ENCODE results near the gene STXBP1. TPM values are rescaled to one million over a fixed set of nuclear protein-coding genes. Genes with fewer than 3 reads are reported as not detected.

STXBP1 gene
- total RNA-seq, 6 donors from 2014 or later: 44.6 to 124 (median 76.1) TPM

DNA sequence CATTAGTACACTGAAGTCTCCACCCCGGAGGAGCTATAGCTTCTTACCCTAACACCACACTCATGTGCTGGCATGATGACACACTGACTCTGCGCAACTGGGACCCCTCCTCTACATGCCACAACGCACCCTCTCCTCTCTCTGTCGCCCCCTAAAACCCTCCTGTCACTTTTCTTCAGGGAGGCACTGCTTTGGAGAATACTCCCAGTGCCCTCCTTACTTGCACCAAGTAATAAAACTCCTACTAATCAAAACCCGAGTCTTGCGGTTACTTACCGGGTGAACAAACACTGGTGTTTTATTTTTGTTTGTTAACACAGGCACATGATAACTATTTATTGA is 12.6 kb upstream of the STXBP1 start:
- Histone ChIP-seq H3K4me1 (no peaks in the 10 kb centered on the region), H3K36me3 (no peaks in the 10 kb centered on the region), H3K9me3 (no peaks in the 10 kb centered on the region), H3K4me3 (no peak overlapping the region), H3K27me3 (no peaks in the 10 kb centered on the region), H3K27ac (no peak overlapping the region)
- no peak for TF ChIP-seq CTCF (IDR thresholded peaks at IDR 0.05)
- no peak for TF ChIP-seq POLR2AphosphoS5 (IDR thresholded peaks at IDR 0.05)
- TF ChIP-seq EP300 (IDR thresholded peaks at IDR 0.05): no peak
- no peak for TF ChIP-seq POLR2A (IDR thresholded peaks at IDR 0.05)
- ATAC-seq (ENCODE audit: low FRiP score in 2 of 2) (no peak), DNase-seq (no peak)
- 72 to 84% methylated on average over 7 of the region's 7 CpGs for WGBS, 2 donors

DNA sequence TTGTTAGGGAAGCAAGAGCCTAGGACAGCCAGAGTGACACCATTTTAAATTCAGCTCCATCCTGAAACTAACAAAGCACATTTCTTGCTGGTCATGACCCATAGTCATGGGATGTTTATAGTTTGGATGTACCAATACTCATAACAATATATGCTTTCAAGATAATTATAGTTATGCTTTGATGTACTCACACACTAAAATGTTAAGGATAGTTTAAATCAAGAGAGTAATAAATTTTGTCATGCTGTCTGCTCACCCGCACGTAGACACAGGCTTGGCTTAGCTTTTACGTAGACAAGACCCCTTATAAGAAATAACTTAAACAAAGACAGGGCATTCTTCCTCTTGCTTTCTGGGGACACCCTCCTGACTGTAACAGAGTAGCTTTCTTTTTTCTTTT is 8.9 kb upstream of the STXBP1 start:
- no peak overlapping the region for H3K4me3 ChIP-seq
- ATAC-seq (ENCODE audit: low FRiP score in 2 of 2): no peak
- 86% methylated on average over 3 of the region's 3 CpGs for WGBS, 2 donors
- H3K27me3 ChIP-seq: no peaks in the 10 kb centered on the region
- no peak overlapping the region for H3K27ac ChIP-seq
- DNase-seq: no peak
- peaks cover 4 to 17% (median 12%) of the 10 kb centered on the region in 4 donors for H3K4me1 ChIP-seq
- H3K9me3 ChIP-seq: no peaks in the 10 kb centered on the region
- no peak for TF ChIP-seq POLR2A (IDR thresholded peaks at IDR 0.05)
- TF ChIP-seq CTCF (IDR thresholded peaks at IDR 0.05): no peak
- TF ChIP-seq POLR2AphosphoS5 (IDR thresholded peaks at IDR 0.05): no peak
- TF ChIP-seq EP300 (IDR thresholded peaks at IDR 0.05): no peak
- no peaks in the 10 kb centered on the region for H3K36me3 ChIP-seq

- DNase-seq (no peak), ATAC-seq (ENCODE audit: low FRiP score in 2 of 2) (no peak)
- no peaks in the 10 kb centered on the region for H3K27me3 ChIP-seq
- no peak overlapping the region for H3K4me3 ChIP-seq
- H3K36me3 ChIP-seq: no peaks in the 10 kb centered on the region
- H3K4me1 ChIP-seq: peaks cover 10 to 25% (median 18%) of the 10 kb centered on the region in 4 donors
- H3K27ac ChIP-seq: no peak overlapping the region
- TF ChIP-seq POLR2A (IDR thresholded peaks at IDR 0.05) (no peak), EP300 (IDR thresholded peaks at IDR 0.05) (no peak), POLR2AphosphoS5 (IDR thresholded peaks at IDR 0.05) (no peak), CTCF (IDR thresholded peaks at IDR 0.05) (no peak)
- H3K9me3 ChIP-seq: no peaks in the 10 kb centered on the region
- 79 to 85% methylated on average over 1 of the region's 1 CpG for WGBS, 2 donors
Measured at GRCh38 chr9:127606043-127606442, 6.0 kb upstream of the STXBP1 start.

DNA sequence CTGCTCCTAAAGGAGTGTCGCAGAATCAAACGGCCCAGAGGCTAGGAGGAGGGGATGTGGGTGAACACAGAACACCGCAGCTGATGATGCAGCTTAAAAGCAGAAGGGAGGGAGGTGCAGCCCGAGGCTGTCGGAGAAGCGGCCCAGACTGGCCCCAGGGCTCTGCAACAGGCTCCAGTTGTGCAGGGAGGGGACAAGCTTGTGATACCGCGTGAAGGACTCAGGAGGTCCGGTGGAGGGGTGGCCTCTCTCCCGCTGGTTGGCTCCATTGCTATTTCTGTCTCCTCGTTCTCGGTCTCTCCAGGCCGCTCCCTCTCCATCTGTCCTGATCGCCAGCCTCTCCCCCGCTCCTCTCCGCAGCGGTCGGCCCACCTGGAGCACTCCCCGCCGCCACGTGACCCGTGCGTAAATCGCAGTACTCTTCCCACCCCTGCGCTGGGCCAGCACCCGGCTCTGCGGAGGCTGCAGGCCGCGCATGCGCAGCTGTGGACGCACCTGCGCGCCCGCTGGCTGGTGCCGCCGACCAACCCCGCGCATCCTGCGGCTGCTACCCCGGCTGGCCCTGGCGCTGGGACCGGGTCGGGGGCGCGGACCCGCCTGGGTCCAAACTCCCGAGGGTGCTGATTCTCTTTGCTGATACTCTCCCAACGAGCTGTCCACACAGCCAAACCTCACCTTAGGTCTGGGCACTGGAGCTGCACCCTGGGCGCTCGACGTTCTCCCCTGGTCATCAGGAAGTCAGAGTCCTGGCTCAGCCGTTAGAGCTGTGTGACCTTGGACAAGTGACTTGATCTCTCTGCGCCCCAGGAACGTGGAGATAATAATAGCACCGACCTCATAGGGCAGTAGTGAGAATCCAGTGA is 3.7 kb upstream of the STXBP1 start:
- DNase-seq: peak; percentile 86 to 94
- Histone ChIP-seq H3K27me3 (peaks cover 0 to 4% (median 0%) of the 10 kb centered on the region in 4 donors), H3K27ac (peak overlapping the region; percentile 41 to 78 (median 53)), H3K4me3 (peak overlapping the region; percentile 13 to 52 (median 42)), H3K4me1 (peaks cover 16 to 41% (median 25%) of the 10 kb centered on the region in 4 donors), H3K9me3 (no peaks in the 10 kb centered on the region), H3K36me3 (no peaks in the 10 kb centered on the region)
- WGBS, 2 donors: 3 to 7% methylated on average over 27 to 53 of the region's 55 CpGs
- ATAC-seq (ENCODE audit: low FRiP score in 2 of 2): peak; percentile 35 to 78
- TF ChIP-seq EP300 (IDR thresholded peaks at IDR 0.05) (no peak), POLR2A (IDR thresholded peaks at IDR 0.05) (peak in 1 of 4 donors; percentile 56), POLR2AphosphoS5 (IDR thresholded peaks at IDR 0.05) (peak in 1 of 2 donors; percentile 51), CTCF (IDR thresholded peaks at IDR 0.05) (peak in 1 of 6 experiments; percentile 10)

GRCh38 chr9:127611603-127611898 is 526 bp upstream of the STXBP1 start:
- no peak for ATAC-seq (ENCODE audit: low FRiP score in 2 of 2)
- peak overlapping the region; percentile 43 to 98 (median 73) for H3K27ac ChIP-seq

More at GRCh38 chr9:127611603-127611898, 526 bp upstream of the STXBP1 start:
- TF ChIP-seq CTCF (IDR thresholded peaks at IDR 0.05) (no peak), EP300 (IDR thresholded peaks at IDR 0.05) (no peak), POLR2AphosphoS5 (IDR thresholded peaks at IDR 0.05) (no peak)
- peak overlapping the region; percentile 50 to 96 (median 92) for H3K4me3 ChIP-seq
- 2% methylated on average over 11 of the region's 11 CpGs for WGBS, 2 donors
- H3K9me3 ChIP-seq: no peaks in the 10 kb centered on the region
- no peak for DNase-seq
- H3K36me3 ChIP-seq: no peaks in the 10 kb centered on the region
- peaks cover 28 to 54% (median 39%) of the 10 kb centered on the region in 4 donors for H3K4me1 ChIP-seq
- H3K27me3 ChIP-seq: peaks cover 0 to 4% (median 0%) of the 10 kb centered on the region in 4 donors
